Stimulated activated CD4-positive, alpha-beta T cell treated with anti-CD3 and anti-CD28 coated beads, Interleukin-12 subunit alpha, Interleukin-12 subunit beta, amount 100 ng/mL, for 24 hours (primary cell): ENCODE measurements around the gene ATF4.

Experiments used
- DNase-seq, 2 experiments: peaks; one replicate each; pipeline ENCODE4 v3.0.0-alpha.2; 2020; ENCODE audit warnings: low read depth in 2 of 2

ATF4 gene, protein sequence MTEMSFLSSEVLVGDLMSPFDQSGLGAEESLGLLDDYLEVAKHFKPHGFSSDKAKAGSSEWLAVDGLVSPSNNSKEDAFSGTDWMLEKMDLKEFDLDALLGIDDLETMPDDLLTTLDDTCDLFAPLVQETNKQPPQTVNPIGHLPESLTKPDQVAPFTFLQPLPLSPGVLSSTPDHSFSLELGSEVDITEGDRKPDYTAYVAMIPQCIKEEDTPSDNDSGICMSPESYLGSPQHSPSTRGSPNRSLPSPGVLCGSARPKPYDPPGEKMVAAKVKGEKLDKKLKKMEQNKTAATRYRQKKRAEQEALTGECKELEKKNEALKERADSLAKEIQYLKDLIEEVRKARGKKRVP

DNA sequence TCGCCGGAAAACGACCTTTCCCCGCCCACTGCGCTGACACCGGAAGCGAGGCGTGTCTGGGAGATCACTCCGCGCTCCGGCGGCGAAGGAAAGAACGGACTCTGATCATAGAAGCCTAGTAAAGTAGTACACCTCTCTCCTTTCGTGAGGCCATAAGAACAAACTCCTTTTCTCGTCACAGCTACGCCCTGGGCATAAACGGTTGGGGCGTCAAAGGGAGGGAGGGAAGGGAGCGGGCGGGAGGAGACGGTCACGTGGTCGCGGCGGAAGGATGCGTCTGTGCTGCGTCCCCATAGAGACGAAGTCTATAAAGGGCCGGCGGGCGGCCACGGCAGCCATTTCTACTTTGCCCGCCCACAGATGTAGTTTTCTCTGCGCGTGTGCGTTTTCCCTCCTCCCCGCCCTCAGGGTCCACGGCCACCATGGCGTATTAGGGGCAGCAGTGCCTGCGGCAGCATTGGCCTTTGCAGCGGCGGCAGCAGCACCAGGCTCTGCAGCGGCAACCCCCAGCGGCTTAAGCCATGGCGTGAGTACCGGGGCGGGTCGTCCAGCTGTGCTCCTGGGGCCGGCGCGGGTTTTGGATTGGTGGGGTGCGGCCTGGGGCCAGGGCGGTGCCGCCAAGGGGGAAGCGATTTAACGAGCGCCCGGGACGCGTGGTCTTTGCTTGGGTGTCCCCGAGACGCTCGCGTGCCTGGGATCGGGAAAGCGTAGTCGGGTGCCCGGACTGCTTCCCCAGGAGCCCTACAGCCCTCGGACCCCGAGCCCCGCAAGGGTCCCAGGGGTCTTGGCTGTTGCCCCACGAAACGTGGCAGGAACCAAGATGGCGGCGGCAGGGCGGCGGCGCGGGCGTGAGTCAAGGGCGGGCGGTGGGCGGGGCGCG, at the start of gene ATF4:
Gene ATF4, plus strand, starts transcription at position 337 of the 880 bp plus-strand sequence. CDS start 884 bp downstream, outside the sequence.
- DNase-seq = peak; percentile 81 to 82

DNA sequence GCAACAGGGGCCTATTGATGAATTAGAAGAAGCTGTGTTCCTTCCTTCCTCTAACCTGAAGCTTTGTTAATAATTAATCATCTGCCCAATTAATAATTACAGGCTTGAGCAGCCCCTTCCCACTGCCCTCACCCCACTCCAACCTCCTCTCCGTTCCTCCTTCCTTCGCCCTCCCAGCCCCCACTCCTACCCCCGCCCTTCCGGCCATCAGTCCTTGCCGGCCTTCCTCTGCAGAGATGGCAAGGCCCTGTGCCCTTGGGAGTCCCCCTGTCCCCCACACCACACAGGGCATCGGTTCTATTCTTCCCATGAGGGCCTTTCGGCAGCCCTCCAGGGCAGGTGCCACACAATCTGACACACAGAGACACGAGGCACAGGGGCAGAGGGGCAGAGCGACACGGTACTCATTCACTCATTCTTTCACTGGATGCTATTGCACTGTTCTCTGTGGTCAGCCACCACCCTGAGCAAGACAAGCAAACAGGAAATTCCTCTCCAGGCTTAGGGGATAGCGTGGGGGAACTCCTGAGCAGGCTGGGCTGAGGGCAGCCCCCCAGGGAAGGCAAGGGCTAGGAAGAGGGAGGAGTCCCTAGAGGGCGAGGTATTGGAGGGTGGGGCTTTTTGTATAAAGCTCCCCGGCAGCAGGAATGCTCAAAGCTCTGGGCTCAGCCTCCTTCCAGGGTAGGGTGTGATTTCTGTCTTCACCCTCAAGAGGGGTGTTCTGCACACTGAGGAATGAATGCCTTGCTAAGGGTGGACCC, 48.8 kb upstream of the ATF4 start:
- DNase-seq = no peak

DNA sequence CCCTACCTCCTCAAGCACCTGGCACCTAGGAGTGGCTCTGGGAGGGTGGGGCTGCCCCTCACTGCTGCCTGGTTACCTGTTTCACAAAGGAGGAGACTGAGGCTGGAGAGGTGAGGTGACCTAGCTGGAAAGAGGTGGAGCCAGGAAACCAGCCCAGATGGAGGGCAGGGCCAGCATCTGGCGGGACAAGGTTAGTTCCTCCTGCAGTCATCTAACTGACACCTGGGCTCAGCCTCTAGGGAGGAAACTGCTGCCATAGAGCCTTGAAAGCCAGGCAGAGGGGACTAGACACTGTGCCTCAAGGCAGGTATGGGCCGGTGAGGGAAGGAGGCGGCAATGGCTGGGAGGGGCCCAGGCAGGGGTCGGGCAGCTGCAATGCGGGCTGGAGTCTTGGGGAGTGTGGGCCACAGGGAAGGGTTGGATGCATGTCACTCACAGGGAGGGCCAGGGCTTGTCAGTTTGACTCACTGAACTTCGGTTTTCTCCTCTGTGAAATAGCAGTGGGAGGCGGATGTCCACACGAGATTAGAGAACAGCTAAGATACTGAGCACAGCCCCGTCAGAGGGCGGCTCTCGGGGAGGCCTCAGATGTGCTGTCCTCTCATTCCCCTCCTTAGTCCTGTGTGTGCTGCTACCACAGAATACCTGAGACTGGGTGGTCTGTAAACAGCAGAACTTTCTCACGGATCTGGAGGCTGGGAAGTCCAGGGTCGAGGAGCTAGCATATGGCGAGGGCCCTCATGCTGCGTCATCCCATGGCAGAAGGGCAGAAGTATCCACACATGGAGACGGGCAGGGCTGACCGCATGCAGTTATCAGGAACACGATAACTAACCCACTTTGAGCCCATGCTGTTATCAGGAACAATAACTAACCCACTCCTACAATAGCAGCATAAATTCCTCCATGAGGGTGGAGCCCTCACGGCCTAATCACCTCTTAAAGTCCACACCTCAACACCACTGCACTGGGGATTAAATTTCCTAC, 47.5 kb upstream of the ATF4 start:
- DNase-seq = no peak

DNA sequence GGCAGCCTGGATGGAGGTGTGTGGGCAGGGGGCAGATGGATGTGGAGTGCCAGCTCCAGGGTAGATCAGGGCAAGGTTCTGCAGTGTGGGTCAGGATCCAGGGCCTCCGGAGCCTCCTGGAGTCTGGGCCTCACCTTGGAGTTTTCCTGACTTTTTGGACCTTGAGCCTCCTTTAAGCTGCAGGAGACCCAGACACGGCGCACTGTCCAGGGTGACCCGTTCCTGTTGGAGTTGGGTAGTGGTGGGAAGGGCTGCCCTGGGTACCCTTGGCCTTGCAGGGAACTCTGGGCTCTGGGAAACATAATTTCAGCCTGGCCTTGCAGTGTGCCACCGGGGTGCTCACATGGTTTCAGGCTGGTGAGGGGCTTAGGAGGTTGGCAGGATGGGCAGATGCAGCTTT, 46.5 kb upstream of the ATF4 start:
- no peak for DNase-seq

DNA sequence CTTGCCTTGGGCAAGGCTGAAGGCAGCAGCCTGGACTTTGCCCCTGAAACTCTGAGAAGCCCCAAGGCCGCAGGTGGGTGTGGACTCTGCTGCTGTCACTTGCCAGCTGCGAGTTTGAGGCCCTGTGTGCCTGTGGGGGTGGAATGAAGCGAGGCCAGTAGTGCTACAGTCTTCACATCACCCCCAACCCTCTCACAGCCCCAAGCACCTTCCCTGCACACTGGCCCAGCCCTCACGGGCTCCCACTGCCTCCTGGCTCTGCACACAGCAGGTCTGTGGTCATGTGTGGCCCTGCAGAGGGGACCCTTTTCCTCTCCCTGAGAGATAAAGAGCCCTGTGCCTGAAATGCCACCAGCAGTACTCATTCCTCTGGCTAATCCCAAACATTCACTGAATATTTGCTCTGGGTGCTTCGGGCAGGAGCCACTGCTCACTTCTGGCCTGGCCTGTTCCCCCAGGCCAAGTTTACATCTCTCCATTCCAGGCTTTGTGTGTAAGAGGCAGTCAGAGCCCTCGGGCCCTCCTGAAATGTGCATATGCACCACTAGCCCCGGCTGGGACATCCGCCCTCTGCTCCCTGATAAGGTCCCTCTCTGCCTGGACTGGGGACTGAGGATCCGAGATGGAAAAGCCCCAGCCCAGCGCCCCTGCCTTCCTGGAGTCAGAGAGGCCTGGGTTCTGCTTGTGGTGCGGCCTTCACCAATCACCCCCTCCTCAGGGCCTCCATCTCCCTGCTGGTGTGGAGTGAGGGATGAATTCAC, 45.8 kb upstream of the ATF4 start:
- no peak for DNase-seq

DNA sequence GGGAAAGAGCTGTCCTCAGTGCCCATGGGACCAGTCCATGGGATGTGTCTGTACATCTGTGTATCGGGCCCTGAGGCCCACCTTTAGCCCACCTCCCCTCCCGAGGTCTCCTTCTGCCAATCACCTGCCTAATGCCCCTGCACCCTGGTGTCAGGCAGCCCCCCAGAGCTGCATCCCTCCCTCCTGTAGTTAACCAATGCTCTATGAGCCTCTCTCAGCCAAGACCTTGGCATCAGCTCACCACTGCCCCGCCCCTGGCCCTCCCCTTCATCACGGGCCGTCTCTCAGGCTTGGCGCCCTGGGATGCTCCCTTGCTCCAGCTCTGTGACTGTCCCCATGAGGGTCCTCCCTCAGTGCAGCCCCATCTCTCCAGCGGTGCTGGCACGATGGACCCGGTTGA, 45.0 kb upstream of the ATF4 start:
- DNase-seq = no peak

DNA sequence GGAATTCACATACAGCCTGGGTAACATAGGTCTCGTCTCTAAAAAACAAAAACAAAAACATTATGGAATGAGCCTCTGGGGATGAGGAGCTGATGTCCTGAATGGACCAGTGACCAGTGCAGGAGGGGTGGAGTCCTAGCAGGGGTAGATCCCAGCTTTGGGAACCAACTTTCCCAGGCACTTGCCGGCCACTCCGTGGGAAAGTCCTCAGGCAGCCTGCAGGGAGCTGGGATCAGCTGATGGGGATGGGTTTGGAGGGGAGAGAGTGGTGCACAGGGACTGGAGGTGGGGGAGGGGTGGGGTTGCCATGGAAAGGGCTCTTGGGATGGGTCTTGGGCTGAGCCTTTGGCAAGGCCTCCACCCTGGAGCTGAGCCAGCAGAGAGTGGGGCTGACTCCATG, 44.5 kb upstream of the ATF4 start:
- DNase-seq = no peak

DNA sequence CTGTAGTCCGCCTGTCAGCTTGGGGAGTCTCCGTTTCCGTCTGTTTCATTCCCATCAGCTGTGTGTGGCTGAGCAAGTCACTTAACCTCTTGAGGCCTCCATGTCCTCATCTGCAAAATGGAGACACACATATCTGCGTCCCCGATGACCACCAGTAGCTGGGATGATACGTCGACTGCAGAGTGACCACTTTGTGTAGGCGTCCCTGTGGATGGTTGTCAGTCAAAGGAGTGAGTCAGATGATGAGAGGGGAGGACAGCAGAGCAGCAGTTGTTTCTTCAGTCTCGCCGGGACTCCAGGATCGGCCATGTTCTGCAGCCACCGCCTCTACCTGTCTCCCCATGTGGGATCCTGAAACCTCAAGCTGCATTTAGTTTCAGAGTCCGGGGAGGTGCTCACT, 43.7 kb upstream of the ATF4 start:
- no peak for DNase-seq

DNA sequence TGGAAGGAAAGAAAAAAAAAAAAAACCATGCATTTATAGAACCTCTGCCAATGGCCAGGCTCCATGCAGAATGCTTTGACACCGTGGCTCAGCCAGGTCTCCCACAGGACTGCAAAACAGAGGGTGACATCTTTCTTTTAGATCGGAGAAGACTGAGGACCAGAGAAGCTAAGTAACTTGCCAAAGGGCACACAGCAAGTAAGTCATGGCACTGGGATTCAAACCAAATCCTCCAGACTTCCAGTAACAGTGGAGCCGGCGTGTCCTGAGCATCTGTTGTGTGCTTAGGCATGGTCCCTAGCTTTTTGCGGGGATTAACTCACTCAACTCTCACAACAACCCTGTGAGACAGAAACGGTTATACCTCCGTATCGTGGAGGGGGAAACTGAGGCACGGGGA, 42.8 kb upstream of the ATF4 start:
- DNase-seq = no peak

DNA sequence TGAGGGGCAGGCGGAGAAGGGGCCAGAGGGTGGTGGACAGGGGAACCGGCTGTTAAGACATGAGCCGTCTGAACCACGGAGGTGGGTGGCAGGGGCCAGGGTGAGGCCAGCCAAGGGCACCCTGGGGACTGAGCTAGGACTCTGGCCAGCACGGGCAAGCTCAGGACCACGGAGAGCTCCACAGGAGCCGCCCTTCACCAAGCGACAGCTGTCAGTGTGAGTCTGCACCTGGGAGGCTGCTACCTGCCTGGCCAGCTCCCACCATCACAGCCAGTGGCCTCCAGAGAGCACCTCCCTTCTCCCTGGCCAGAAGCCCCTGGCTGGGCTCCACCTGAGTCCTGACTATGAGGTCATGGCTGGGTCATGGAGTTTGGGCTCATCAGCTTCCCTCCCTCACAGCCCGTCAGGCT, 41.9 kb upstream of the ATF4 start:
- no peak for DNase-seq

DNA sequence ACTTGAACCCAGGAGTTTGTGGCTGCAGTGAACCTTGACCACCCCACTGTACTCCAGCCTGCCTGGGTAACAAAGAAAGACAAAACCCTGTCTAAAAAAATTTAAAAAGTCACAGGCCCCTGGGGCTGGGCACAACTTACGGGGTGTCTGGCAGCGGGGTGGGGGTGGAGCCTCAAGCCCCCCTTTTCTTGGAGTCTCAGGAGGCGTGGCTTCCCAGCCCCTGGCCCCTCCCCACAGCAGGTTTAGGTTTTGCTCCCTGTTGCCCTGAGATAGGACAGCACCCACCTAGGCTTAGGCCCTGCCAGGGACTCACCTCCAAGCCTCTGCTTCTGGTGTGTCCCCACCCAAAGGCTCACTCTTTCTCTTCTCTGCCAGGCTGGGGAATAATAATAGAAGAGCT, 41.1 kb upstream of the ATF4 start:
- no peak for DNase-seq

DNA sequence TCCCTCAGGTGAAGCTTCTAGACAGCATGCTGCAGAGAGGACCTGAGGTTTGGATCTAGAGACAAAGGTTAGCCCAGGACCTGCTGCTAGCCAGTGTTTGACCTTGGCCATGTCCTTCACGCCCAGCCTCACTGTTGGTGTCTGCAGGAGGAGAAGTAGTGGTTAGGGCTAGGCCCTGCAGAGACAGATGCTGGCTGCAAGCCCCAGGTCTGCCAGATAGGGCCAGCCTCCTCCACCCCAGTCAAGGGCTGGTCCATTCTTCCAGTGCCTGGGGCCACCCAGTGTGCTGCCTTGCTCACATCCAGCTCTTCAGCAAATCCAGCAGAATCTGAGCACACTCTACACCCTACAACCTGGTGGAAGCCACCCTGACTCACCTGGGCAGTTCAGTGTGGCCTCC, 39.8 kb upstream of the ATF4 start:
- no peak for DNase-seq

DNA sequence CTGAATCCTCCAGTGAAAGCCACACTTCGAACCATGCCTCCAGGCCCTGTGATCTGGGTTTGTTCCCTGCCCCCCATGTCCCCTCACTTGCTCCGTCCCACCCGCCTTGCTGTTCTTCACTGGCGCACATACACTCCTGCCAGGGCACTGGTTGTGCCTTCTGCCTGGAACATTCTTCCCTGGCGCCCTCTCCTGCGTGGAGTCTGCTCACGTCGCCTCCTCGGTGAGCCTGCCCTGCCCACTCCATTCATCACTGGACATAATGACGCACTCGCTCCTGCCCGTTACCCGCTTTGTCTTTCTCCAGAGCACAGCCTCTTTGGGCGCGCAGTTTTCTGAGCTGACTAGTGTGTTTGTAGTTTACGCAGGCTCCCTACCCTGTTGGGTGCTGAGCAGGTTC, 39.3 kb upstream of the ATF4 start:
- no peak for DNase-seq

DNA sequence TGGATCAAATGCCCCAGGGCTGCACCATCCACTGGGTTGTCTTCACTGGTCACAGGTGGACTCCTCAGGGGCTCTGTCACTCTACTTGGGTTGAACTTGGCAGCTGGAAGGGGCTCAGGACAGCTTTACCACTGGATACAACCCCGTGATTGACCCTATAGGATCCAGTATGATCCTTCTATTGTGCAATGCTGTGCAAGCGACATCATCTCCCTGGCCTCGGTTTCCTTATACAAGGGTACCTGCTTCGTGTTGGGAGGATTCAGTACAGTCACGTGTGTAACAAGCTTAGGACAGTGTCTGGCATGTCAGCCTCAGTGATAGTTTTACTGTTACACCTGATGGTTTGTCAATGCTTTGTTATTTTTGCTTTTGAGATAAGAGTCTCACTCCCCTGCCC, 38.8 kb upstream of the ATF4 start:
- DNase-seq = no peak

DNA sequence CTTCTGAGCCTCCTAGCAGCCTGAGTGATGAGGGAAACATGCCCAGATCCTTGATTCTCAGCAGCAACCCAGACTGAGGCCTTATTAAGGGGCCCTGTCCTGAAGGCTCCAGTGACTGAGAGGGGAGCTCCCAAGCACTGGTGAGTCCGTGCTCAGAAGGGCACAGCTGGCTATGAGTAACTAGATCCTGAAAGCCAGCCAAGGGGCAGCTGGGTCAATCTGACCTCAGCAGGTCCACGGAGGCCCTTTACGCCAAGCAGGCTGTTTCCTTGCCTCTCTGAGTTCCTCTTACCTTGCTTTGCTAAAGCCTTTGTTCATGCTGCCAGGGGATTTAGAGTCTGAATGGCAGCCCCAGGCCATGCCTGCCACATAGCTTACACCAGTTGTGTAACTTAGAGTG, 37.6 kb upstream of the ATF4 start:
- DNase-seq = no peak

DNA sequence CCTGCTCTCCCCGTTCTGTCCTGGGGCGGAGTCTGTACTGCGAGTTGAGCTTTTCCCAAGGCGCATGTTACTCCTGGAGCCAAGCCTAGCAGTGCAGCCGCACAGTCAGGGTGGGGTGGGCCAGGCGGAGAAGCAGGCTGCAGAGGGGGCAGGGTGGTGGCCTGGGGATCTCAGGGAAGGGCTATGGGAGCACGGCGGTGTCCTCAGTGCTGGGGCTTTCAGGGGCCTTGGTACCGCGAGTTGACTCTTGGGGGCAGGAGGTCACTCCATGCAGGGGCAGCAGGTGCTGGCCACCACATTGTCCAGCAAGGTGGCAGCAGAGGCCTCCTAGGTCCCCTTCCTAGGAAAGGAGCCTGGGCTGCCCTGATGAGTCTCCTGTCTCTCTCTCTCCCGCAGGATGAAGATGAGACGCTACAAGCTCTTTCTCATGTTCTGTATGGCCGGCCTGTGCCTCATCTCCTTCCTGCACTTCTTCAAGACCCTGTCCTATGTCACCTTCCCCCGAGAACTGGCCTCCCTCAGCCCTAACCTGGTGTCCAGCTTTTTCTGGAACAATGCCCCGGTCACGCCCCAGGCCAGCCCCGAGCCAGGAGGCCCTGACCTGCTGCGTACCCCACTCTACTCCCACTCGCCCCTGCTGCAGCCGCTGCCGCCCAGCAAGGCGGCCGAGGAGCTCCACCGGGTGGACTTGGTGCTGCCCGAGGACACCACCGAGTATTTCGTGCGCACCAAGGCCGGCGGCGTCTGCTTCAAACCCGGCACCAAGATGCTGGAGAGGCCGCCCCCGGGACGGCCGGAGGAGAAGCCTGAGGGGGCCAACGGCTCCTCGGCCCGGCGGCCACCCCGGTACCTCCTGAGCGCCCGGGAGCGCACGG, 33.2 kb upstream of the ATF4 start:
- no peak for DNase-seq

DNA sequence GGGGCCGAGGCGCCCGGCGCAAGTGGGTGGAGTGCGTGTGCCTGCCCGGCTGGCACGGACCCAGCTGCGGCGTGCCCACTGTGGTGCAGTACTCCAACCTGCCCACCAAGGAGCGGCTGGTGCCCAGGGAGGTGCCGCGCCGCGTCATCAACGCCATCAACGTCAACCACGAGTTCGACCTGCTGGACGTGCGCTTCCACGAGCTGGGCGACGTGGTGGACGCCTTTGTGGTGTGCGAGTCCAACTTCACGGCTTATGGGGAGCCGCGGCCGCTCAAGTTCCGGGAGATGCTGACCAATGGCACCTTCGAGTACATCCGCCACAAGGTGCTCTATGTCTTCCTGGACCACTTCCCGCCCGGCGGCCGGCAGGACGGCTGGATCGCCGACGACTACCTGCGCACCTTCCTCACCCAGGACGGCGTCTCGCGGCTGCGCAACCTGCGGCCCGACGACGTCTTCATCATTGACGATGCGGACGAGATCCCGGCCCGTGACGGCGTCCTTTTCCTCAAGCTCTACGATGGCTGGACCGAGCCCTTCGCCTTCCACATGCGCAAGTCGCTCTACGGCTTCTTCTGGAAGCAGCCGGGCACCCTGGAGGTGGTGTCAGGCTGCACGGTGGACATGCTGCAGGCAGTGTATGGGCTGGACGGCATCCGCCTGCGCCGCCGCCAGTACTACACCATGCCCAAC, 32.4 kb upstream of the ATF4 start:
- no peak for DNase-seq

DNA sequence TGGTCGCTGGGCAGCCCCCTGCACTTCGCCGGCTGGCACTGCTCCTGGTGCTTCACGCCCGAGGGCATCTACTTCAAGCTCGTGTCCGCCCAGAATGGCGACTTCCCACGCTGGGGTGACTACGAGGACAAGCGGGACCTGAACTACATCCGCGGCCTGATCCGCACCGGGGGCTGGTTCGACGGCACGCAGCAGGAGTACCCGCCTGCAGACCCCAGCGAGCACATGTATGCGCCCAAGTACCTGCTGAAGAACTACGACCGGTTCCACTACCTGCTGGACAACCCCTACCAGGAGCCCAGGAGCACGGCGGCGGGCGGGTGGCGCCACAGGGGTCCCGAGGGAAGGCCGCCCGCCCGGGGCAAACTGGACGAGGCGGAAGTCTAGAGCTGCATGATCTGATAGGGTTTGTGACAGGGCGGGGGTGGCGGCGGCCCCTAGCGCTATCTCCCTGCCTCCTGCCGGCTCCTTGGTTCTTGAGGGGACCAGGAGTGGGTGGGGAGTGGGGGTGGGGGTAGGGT, 31.7 kb upstream of the ATF4 start:
- no peak for DNase-seq
